NCI-H128 (cell line): ENCODE results near the gene IGF2BP2.
"Not testable (repeated sequence)": the region's sequence is repeated elsewhere in the genome, so short reads cannot be mapped to it uniquely, and the experiment has no call there.

Experiments
- DNase-seq: peaks from one replicate; lab custom pipeline; 2025; ENCODE audit not compliant: unreplicated experiment; lab: John Stamatoyannopoulos, UW

Gene IGF2BP2

GRCh38 chr3:185647134-185647879 lies 177.5 kb downstream of the IGF2BP2 start:
- DNase-seq: no peak

- DNase-seq: no peak
Measured at GRCh38 chr3:185646382-185647133, 178.3 kb downstream of the IGF2BP2 start.

- DNase-seq: peak; percentile 46
Measured at GRCh38 chr3:185645596-185646381, 179.1 kb downstream of the IGF2BP2 start.

DNA sequence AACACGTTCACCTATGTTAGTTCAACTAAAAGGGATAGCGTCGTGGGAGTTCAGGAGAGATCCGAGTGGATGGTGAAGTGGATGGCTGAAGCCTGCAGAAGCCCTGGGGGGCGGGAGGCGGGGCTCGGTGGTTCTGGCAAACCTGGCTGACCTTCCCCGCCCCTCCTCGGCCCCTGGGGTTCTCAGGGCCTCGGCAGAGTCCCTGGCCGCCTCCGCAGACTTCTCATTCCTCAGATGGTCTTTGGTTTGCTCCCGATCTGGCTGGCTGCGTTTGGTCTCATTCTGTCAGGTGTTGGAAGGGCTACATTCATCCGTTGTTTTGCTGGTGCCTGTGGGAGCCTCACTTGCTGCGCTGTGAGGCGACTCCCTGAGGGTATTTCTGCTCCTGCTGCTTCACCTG lies 179.7 kb downstream of the IGF2BP2 start:
- DNase-seq: not testable (repeated sequence)

DNA sequence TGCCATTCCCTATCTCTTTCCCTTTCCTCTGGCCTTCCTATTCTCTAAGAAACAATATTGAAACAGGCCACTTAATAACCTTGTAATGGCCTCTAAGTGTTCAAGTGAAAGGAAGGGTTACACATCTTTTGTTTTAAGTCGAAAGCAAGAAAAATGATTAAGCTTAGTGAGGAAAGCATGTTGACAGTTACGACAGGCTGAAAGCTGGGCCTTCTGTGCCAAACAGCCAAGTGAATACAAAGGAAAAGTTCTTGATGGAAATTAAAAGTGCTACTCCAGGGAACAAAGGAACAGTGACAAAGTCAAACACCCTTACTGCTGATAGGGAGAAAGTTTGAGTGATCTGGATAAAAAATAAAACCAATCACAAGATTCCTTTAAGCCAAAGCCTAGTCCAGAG lies 184.5 kb downstream of the IGF2BP2 start:
- DNase-seq: no peak

- no peak for DNase-seq
Measured at GRCh38 chr3:185639632-185640206, 185.1 kb downstream of the IGF2BP2 start.

GRCh38 chr3:185638651-185639050 lies 186.2 kb downstream of the IGF2BP2 start:
- DNase-seq: not testable (repeated sequence)

GRCh38 chr3:185637388-185637787 lies 187.5 kb downstream of the IGF2BP2 start:
- no peak for DNase-seq

GRCh38 chr3:185632996-185633395 lies 191.8 kb downstream of the IGF2BP2 start:
- DNase-seq: no peak

- no peak for DNase-seq
Measured at GRCh38 chr3:185631508-185632206, 193.2 kb downstream of the IGF2BP2 start.

DNA sequence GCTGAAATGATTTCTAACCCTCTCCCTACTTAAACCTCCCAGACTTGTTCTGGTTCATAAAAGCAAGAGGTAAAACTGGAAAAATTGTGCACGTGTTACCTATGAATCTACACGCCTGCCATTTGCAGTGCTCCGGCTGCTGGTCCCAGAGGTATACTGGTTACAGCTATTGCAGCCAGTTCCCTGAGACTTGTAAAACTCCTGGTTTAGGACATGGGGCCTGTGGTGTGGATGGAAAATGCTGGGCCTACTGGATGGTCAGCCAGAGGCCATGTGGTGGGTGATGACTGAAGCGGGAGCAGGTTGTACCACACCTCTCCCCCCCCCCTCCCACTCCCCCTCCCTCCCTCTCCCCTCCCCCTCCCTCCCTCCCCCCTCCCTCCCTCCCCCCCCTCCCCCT lies 193.7 kb downstream of the IGF2BP2 start:
- no peak for DNase-seq

- DNase-seq: no peak
Measured at GRCh38 chr3:185630182-185630622, 194.6 kb downstream of the IGF2BP2 start.

DNA sequence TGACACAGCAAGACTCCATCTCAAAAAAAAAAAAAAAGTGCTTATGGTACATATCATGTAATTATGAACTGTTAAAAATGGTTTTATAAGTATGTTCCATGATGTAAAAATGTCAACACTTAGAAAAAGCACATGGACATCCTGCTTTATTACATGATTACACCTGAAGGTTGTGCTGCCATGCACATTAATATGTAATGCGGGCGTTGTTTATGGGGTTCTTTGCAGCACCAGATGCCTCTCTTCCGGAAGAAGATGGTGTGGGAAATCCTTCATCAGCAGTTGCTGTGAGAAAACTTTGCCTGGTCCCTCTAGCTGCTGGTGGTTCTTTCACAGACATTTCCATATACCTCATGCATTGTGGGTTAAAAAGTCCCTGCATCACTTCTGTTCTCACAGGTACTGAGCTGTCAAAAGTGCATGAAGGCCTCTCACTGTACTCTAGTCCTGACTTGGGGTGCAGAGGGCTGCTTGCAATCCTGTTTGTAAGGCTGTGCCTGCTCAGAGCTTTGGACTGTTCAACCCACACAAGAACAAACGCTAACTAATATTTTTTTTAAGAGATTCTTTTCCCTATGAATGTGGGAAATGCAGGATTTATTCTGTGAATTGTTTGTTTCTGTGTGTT lies 195.2 kb downstream of the IGF2BP2 start:
- no peak for DNase-seq

DNA sequence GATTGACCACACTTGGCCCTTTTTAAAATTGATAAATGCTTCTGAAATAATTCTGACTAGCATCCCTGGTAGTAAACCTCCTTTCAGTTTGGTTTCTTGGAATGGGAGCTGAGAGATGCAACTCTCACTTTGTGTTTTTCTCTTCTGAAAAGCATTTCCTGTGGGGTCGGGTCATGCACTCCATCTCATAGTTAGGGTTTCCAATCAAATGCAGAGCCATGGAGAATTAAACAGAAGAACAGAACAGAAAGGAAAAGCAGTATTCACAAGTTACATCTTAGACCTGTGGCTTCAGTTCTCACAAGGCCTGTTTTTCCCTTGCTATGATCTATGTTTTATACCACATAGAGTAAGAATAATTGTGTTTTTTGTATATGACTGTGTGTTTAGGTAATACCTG lies 199.1 kb downstream of the IGF2BP2 start:
- DNase-seq: no peak

GRCh38 chr3:185623939-185624665 lies 200.7 kb downstream of the IGF2BP2 start:
- no peak for DNase-seq

- DNase-seq: no peak
Measured at GRCh38 chr3:185613016-185613415, 211.8 kb downstream of the IGF2BP2 start.

- no peak for DNase-seq
Measured at GRCh38 chr3:185606196-185606595, 218.6 kb downstream of the IGF2BP2 start.

GRCh38 chr3:185605566-185605965 lies 219.3 kb downstream of the IGF2BP2 start:
- no peak for DNase-seq

- DNase-seq: no peak
Measured at GRCh38 chr3:185595526-185595925, 229.3 kb downstream of the IGF2BP2 start.
